ENCODE measurements around the gene TMEM38B. TPM values are rescaled to one million over a fixed set of nuclear protein-coding genes. Genes with fewer than 3 reads are reported as not detected.

TMEM38B gene
- total RNA-seq, 2 donors from 2014 or later = 16.7 to 27.5 TPM

DNA sequence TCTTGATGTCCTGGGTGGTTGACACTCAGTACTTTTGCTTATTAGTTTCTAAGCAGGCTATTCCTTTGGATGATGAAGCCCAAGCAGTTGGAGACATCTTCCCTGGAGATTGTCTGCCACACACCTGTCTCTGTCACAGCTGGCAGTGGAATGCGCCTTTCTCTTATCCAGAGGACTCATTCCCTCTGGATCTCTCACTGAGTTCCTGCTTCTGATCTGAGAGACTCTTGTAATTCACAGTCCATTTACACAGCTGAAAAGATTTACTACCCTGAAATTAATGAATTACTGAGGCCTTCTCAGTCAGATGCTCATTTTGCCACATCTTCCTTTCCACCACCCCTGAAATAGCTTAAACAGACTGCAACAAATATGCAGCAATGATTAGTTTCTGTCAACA is 16.2 kb upstream of the TMEM38B start:
- ATAC-seq = no peak
- H3K36me3 Mint-ChIP-seq = no peaks in the 10 kb centered on the region
- no peak for DNase-seq (ENCODE audit: low spot score in 2 of 2)
- H3K9me3 Mint-ChIP-seq = no peaks in the 10 kb centered on the region
- H3K27ac Mint-ChIP-seq = no peak overlapping the region

- no peaks in the 10 kb centered on the region for H3K36me3 Mint-ChIP-seq
- DNase-seq (ENCODE audit: low spot score in 2 of 2) = no peak
- H3K9me3 Mint-ChIP-seq = no peaks in the 10 kb centered on the region
- no peak overlapping the region for H3K27ac Mint-ChIP-seq
- ATAC-seq = no peak
These were observed 15.6 kb upstream of the TMEM38B start for GRCh38 chr9:105678781-105679180.

DNA sequence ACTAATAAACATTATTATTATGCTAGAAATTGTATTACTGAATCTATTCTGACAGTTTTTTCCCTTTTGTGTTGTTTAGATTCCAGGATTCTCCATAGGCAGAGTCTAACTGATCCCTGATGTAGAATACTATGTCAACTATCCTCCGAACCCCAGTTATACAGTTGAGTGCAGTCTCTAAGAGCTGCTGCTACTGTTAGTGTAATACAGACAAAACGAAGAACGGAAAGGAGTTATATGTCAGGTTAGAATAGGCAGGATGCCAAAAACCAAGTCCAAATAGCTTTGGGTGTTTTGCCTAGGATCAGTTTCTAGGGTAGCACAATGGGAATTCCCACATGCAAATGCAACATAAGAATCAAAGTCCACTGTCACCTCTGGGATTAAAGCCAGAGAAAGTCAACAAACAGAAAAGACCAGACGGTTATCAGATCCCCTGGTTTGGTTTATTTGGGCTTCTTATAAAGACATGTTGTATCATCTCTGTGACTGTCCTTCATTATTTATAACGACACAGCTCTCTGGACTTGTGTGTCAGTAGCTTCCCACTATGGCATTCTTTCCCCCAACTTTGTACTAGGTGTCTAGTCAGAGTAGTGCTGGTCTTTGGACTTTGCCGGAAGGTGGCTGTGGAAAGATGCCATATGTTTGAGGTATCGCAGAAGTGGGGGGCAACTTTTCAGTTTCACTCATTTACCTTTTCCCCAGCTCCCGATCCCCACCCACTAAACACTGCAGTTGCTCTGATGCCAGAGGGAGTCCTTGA is 14.9 kb upstream of the TMEM38B start:
- no peak for ATAC-seq
- no peaks in the 10 kb centered on the region for H3K9me3 Mint-ChIP-seq

DNA sequence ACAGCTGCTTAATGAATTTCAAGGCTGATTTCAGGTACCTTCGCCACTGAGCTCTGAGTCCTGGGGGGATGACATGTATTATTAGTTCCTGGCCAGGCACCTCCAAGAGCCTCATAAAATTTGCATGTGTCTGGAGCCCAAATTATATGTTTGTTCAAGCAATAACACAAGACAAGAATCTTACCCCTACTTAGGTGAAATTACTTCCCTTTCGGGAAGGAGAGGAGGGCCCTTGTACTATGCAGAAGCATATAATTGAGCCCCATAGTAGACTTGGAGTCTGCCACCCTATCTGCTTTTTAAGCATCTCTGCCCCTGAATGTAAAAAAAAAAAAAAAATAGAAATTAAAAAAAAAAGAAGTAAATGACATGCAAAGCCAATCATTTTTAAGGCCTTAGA is 13.0 kb upstream of the TMEM38B start:
- Mint-ChIP-seq H3K36me3 (no peaks in the 10 kb centered on the region), H3K9me3 (no peaks in the 10 kb centered on the region), H3K27ac (no peak overlapping the region)
- no peak for DNase-seq (ENCODE audit: low spot score in 2 of 2)
- no peak for ATAC-seq

More for the DNA sequence above, 14.9 kb upstream of the TMEM38B start:
- no peaks in the 10 kb centered on the region for H3K36me3 Mint-ChIP-seq
- no peak for DNase-seq (ENCODE audit: low spot score in 2 of 2)
- H3K27ac Mint-ChIP-seq = no peak overlapping the region

- no peak for ATAC-seq
These were observed 12.6 kb upstream of the TMEM38B start for GRCh38 chr9:105681724-105682123.

GRCh38 chr9:105683688-105684275 is 10.6 kb upstream of the TMEM38B start:
- Mint-ChIP-seq H3K27ac (no peak overlapping the region), H3K36me3 (no peaks in the 10 kb centered on the region), H3K9me3 (no peaks in the 10 kb centered on the region)
- DNase-seq (ENCODE audit: low spot score in 2 of 2) (no peak), ATAC-seq (no peak)

More at GRCh38 chr9:105681724-105682123, 12.6 kb upstream of the TMEM38B start:
- DNase-seq (ENCODE audit: low spot score in 2 of 2) = no peak
- no peak overlapping the region for H3K27ac Mint-ChIP-seq
- no peaks in the 10 kb centered on the region for H3K9me3 Mint-ChIP-seq
- no peaks in the 10 kb centered on the region for H3K36me3 Mint-ChIP-seq

- H3K9me3 Mint-ChIP-seq = no peaks in the 10 kb centered on the region
- H3K27ac Mint-ChIP-seq = no peak overlapping the region
- no peak for DNase-seq (ENCODE audit: low spot score in 2 of 2)
- ATAC-seq = no peak
- no peaks in the 10 kb centered on the region for H3K36me3 Mint-ChIP-seq
These were observed 7.4 kb upstream of the TMEM38B start for GRCh38 chr9:105686936-105687335.

- no peak overlapping the region for H3K27ac Mint-ChIP-seq
- H3K9me3 Mint-ChIP-seq = no peaks in the 10 kb centered on the region
- ATAC-seq (no peak), DNase-seq (ENCODE audit: low spot score in 2 of 2) (no peak)
- H3K36me3 Mint-ChIP-seq = peaks cover 0 to 5% of the 10 kb centered on the region in 2 donors
These were observed 3.6 kb upstream of the TMEM38B start for GRCh38 chr9:105690742-105691141.

GRCh38 chr9:105693435-105694189 is 729 bp upstream of the TMEM38B start:
- H3K27ac Mint-ChIP-seq = peak overlapping the region; percentile 32 to 92
- DNase-seq (ENCODE audit: low spot score in 2 of 2) = peak in 1 of 2 donors; percentile 6
- H3K9me3 Mint-ChIP-seq = no peaks in the 10 kb centered on the region
- H3K36me3 Mint-ChIP-seq = peaks cover 0 to 5% of the 10 kb centered on the region in 2 donors
- ATAC-seq = peak; percentile 12

GRCh38 chr9:105694848-105695581 is 674 bp downstream of the TMEM38B start:
- peaks cover 0 to 5% of the 10 kb centered on the region in 2 donors for H3K36me3 Mint-ChIP-seq
- ATAC-seq = peak; percentile 76 to 86
- peak; percentile 54 to 77 for DNase-seq (ENCODE audit: low spot score in 2 of 2)
- H3K27ac Mint-ChIP-seq = peak overlapping the region; percentile 69 to 83
- no peaks in the 10 kb centered on the region for H3K9me3 Mint-ChIP-seq

DNA sequence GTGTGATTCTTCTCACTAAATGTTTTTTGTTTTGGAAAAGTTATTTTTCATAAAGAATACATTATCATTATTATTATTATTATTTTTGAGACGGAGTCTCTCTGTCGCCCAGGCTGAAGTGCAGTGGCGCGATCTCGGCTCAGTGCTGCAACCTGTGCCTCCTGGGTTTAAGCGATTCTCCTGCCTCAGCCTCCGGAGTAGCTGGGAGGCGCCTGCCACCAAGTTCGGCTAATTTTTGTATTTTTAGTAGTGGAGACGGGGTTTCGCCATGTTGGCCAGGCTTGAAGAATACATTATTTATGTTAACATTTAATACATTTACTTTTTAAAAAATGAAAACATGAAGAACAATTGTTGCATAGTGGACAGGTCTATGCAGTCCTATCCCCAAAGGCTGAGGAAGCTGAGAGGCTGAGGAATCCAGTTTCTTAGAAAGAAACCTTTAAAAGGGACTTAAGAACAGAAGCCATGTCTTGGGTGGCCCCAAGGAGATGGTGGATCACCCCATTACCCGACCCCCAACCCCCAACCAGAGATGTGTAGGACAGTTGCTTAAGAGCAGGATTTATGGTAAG is 2.0 kb downstream of the TMEM38B start:
- no peak overlapping the region for H3K27ac Mint-ChIP-seq

DNA sequence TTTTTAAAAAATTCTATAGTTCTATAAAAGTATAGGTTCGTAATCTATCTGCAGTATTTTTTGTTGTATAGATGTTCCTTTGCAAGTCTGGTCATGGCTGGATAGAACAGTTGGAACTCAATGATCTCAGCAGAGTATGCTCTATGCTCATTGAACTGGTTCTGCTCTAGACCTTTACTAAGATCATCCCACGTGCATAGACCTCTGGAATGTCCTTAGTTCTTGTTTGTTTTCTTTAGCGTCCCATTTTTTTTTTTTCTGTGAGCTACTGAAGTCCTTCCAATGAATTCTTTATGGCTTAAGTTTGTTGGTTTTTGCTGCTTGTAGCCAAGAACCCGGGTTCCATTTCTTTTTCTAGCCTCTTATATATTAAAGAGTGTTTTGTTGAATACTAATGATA is 3.5 kb downstream of the TMEM38B start:
- Mint-ChIP-seq H3K27ac (no peak overlapping the region), H3K36me3 (peaks cover 0 to 5% of the 10 kb centered on the region in 2 donors), H3K9me3 (no peaks in the 10 kb centered on the region)
- ATAC-seq = no peak
- no peak for DNase-seq (ENCODE audit: low spot score in 2 of 2)

More for the DNA sequence above, 2.0 kb downstream of the TMEM38B start:
- H3K9me3 Mint-ChIP-seq = no peaks in the 10 kb centered on the region
- peaks cover 0 to 5% of the 10 kb centered on the region in 2 donors for H3K36me3 Mint-ChIP-seq
- ATAC-seq (no peak), DNase-seq (ENCODE audit: low spot score in 2 of 2) (no peak)

- no peak for ATAC-seq
- no peak for DNase-seq (ENCODE audit: low spot score in 2 of 2)
These were observed 4.1 kb downstream of the TMEM38B start for GRCh38 chr9:105698348-105698870.

GRCh38 chr9:105700668-105701067 is 6.3 kb downstream of the TMEM38B start:
- Mint-ChIP-seq H3K9me3 (no peaks in the 10 kb centered on the region), H3K36me3 (no peaks in the 10 kb centered on the region), H3K27ac (no peak overlapping the region)
- DNase-seq (ENCODE audit: low spot score in 2 of 2) = no peak
- no peak for ATAC-seq

More at GRCh38 chr9:105698348-105698870, 4.1 kb downstream of the TMEM38B start:
- no peak overlapping the region for H3K27ac Mint-ChIP-seq
- no peaks in the 10 kb centered on the region for H3K9me3 Mint-ChIP-seq
- H3K36me3 Mint-ChIP-seq = peaks cover 0 to 5% of the 10 kb centered on the region in 2 donors

GRCh38 chr9:105701145-105701544 is 6.8 kb downstream of the TMEM38B start:
- H3K9me3 Mint-ChIP-seq = no peaks in the 10 kb centered on the region
- no peak overlapping the region for H3K27ac Mint-ChIP-seq
- ATAC-seq (no peak), DNase-seq (ENCODE audit: low spot score in 2 of 2) (no peak)
- no peaks in the 10 kb centered on the region for H3K36me3 Mint-ChIP-seq

- ATAC-seq (no peak), DNase-seq (ENCODE audit: low spot score in 2 of 2) (no peak)
- Mint-ChIP-seq H3K9me3 (no peaks in the 10 kb centered on the region), H3K36me3 (no peaks in the 10 kb centered on the region), H3K27ac (no peak overlapping the region)
These were observed 7.9 kb downstream of the TMEM38B start for GRCh38 chr9:105702207-105702606.

All from activated naive CD4-positive, alpha-beta T cell treated with anti-CD3 and anti-CD28 coated beads, Interleukin-2, amount 50 U/mL, for 72 hours (primary cell).